HG02798 (cell line): ENCODE data around the gene YWHAQ.

ENCODE experiments used
- ATAC-seq: cut with Tn5 transposase; IDR thresholded peaks from one replicate; pipeline ENCODE4 v1.9.1; 2021; ENCODE audit warnings: mild to moderate bottlenecking; ENCODE audit not compliant: unreplicated experiment, poor library complexity

YWHAQ gene

DNA sequence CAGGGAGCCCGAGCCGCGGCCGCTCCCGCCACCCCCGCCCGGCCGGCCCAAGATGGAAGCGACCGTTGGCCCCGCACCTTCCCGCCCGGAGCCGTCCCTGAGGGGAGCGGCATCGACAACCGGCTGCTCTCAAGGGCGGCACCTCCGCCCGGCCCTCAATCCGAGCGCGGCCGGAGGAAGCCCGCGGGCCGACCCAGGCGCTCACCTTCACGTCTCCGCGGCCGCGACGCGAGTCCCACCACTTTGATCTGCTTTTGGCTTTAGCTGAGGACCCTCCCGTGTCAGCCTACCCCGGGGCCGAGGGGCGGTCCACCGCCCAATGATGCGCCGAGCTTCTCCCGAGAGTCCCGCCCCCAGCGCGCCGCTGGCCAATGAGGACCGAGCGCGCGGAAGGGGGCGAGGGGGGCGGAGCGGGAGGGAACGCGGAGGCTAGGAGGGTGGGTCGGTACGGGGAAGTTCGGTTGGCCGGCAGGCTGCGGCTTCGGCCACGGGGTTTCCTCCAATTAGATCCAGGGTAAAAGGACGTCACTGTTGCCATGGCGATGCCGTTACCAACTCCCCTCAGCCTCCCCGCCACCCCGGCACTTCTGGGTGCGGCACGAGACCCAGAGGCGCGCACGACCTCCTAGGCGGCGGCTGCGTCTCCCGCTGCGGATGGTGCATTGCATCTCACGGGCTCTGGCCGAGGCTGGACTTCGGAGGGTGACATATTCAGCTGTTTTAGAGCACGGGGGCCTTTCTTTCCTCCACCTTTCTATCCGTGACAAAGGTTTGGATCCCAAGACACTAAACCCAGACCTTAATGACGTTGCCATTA, at the start of gene YWHAQ:
TSS of gene YWHAQ (minus strand) at position 262 of the 817 bp plus-strand sequence. CDS start 545 bp downstream, outside the sequence.
- peak; percentile 93 for ATAC-seq

DNA sequence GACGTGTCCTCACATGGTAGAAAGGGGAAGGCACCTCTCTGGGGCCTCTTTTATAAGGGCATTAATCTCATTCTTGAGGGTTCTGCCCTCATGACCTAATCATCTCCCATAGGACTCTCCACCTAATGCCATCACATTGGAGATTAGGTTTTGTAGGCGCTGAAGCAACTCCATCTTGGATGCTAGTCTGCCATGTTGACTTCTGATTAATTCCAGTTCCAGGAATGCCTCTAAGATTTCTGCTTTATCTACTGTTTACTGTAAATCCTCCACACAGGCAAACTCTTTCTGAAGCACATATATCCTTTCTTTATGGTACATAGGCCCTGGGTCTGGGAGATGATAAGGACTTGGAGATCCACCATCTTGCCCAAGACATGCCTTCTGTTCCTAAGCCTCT, 49.3 kb upstream of the YWHAQ start:
- no peak for ATAC-seq

DNA sequence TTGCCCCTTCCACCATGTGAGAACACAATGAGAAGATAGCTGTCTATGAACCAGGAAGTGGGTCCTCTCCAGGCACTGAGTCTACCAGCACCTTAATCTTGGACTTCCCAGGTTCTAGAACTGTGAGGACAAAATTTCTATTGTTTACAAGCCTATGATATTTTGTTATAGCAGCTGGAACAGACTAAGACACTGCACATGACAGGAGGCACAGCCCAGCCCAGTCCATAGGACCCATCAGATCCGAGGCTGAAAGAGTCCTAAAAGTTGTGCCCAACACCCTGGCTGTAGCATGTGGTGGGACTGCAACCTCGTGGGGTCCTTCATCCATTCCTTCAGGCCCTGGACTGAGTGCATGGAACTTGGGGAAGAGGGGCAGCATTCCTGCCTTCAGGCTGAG, 48.4 kb upstream of the YWHAQ start:
- ATAC-seq = no peak

DNA sequence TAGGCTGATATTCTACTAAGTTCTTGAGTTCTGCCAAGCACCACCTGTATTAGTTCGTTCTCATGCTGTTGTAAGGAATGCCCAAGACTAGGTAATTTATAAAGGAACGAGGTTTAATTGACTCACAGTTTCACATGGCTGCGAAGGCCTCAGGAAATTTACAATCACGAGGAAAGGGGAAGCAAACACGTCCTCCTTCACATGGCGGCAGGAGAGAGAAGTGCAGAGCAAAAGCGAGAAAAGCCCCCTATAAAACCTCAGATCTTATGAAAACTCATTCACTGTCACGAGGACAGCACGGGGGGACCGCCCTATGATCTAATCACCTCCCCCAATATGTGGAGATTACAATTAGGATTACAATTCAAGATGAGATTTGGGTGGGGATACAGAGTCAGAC, 47.7 kb upstream of the YWHAQ start:
- no peak for ATAC-seq

DNA sequence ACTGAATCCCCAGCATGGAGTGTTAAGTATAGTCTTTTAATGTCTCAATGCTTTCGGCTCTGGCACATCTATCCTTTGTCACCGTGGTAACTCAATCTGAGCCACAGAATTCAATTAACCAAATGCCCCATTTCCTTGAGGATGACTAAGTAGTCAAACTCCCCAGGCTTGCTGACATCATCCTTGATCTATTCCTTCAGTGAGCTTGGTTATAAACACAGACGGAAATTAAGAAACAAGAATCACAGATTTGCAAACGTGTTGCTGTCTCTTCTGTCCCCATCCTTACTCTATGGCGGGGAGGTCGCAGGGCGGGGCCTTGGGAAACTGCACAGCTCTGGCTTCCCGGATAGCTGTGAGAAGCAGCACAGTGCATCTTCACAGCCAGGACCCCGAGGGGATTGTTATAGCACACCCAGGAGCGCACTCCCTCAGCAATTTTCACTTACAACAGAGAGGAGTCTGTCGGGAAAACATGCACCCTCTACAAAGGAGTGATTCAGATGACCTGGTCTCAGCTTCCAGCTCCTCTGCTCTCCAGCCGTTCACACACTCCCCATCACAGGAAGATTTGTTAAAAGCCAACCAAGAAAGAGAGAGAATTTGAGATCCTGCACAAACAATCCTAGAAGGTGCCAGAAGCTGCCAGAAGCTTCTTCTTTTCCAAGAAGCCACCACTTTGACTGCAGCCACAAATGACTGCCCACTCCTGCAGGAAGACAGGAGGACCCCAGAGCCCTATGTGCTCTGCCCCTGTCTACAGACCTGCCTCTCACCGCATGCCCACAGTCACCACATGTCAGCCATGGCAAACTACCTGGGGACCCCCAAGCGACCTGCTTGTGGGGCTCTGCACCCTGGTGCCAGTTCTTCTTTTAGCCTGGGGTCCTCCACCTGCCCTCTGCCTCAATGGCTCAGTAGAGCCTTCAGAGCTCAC, 44.9 kb upstream of the YWHAQ start:
- ATAC-seq = no peak

DNA sequence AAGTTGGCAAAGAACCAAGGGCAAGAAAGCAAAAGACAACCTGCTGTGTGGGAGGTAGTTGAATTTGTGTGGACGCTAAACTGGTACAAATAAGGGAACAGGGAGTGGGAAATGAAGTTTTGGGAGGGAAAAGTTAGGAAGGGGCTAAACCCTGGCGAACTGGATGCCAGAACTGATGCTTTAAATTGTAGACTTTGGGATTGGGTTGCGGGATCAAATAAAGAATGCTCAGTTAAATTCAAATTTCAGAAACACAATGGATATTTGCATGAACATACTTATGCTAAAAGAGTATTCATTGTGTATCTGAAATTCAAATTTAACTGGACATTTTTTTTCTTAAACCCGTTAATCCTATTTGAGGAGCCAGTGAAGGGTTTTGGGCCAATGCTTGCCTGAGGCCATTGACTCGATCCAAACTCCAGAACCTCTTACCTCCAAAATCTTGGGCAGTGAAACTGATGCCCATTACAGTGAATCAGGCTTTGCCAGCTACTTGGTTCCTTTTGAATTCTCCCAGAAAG, 44.2 kb upstream of the YWHAQ start:
- no peak for ATAC-seq

DNA sequence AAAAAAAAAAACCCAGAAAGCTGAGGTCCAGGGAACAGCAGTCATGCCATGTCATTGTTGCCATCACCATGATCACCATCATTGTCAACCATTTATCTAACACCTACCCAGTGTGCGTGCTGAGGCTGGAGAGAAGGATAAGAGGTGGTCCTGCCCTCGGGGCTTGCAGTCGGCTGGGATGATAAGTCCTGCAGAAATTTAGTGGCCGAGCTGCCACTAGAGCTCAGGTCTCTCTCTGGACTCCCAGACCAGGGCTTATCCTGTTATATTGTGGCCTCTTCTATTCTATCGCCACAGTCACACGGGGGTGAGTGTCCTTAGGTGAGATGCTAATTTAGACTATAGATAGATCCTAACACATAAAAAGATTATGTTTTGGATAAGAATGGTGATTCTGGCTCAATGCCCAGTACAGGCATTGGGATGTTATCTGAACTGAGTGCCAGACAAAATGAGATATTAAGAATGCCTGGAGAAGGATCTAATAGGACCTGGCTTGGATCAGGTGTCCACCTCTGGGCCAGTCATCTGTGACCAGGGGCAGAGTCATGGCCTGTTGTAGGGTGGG, 43.2 kb upstream of the YWHAQ start:
- no peak for ATAC-seq

DNA sequence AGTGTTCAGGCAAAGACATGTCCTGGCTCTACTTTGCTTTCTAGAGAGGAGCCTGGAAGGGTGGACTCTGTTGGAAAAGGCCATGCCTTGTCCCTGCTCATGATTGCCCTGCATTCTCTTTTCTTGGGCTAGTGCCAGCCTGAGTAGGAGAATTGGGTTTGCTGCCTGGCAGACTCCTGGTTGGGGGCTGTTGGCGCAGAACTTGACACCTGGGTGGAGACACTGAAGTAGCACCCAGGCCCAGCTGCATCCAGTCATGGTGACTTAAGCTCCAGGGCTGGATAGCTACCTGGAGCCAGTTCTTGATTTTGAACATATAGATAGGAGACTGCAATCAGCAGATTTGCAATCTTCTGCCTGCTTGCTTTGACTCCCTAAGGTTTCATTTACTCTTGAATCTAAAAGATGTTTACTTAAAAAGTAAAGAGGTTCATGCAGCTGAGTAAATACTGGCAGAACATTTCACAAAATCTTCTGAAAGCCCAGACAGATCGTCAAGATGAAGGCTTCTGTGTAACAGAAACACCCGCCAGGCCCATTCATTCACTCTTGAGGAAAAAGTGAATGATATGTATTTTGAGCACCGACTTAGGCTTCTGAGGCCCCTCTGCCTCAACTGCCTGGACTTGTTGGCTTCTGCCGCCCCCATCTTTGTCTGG, 38.0 kb upstream of the YWHAQ start:
- no peak for ATAC-seq

DNA sequence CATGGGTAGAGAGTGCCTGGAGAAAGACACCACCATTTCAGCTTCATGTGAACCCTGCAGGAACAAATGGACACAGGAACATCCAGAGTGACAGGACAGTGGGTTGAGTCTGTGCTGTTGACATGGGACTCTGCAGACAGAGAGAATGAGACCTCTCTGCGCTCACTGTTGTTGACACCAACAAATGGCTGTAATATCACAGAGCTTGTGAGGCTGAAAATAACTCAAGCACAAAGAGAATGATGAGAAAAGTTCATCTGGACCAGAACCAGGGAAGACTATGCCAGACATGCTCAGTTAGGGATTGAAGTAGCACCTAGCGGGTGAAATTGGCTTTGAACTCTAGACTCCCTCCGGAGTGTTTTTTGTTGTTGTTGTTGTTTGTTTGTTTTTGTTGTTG, 37.0 kb upstream of the YWHAQ start:
- no peak for ATAC-seq

DNA sequence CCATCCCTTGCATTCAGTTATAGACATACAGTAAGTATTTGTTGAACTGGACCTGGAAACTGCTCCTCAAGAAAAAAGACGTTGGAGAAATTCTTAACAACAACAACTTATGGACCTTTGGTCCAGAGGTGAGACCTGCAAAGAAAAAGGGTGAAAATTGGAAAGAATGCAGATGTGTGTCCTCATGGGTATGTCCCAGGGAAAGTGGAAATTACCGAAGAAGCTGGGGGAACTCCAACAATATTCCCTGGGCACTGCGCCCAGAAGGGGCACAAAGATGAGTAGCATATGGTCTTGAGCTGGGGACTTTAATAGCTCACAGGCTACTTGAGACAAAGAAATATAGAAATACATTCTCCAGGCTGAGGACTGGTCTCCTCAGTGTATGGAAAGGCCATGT, 35.5 kb upstream of the YWHAQ start:
- ATAC-seq = no peak

DNA sequence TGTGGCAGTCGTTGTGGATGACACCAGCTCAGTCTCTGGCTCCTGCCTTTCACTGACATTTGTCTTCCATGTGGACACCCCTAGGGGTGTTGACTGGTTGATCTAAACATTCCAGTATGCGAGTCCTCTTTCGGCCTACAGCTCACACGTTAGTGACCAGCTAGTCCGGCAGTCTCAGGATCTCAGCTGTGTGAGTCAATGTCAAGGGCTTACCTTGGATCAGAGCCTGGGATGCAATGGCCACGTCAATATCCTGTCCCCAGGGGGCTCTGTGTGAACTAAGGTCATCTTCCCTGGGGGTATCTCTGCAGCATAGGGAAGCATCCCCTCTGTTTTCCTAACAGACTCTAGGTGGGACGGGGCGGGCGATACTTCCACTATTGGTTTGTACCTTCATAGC, 35.1 kb upstream of the YWHAQ start:
- no peak for ATAC-seq

DNA sequence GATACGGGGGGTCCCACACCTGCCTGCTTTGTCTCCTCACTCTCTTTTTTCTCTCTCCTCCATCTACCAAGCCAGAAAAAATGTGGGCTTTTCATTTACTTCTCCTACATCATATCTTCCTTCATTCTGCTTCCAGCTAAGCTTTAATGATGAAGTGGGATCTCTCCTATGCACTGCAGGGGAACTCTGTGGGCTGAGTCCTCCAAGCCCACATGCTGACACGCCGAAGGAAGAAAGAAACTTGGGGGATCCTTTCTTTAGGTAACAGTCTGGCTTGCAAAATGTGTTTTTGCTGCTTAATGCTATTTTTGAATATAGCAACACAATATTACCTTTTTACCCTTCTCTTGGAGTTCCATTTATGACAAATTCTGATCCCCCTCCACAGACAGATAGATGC, 33.6 kb upstream of the YWHAQ start:
- no peak for ATAC-seq

DNA sequence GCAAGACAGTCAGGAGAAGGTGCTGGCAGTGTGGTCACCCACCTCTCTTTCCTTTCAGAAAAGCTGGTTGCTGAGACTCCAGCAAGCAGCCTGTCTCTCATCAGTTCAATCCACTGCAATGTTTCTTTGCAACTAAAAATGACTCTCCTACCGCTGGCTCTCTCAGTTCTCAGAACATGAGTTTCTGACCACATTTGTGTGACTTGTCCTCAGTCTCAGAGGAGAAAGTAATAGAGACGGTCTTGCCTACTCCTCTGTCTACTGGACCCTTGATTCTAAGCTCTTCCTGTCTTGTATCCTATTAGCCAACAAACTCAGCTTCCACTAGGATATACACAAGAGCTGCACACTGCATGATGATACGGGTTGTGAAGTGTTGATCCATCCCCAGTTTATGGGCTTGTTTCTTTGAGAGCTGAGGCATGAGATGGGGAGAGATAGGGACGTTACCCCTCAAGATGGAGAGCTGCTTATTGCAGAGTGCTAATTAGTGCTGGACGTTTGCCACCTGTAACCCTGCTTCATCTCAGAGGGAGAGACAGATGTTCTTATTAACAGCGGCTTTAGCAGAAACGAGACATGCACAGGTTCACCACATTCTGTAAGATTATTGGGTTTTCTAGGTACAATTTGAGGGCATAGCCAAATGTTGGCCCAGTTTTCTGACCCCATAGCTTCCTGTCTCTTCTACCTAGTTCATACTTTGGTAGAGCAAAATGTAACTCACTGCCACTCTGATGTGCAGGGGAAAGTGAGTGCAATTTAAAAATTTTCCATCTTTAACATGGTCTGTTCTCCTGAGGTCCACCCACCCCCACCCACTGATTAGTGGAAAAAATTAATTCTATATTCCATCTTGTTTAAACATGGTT, 32.4 kb upstream of the YWHAQ start:
- peak; percentile 86 for ATAC-seq

DNA sequence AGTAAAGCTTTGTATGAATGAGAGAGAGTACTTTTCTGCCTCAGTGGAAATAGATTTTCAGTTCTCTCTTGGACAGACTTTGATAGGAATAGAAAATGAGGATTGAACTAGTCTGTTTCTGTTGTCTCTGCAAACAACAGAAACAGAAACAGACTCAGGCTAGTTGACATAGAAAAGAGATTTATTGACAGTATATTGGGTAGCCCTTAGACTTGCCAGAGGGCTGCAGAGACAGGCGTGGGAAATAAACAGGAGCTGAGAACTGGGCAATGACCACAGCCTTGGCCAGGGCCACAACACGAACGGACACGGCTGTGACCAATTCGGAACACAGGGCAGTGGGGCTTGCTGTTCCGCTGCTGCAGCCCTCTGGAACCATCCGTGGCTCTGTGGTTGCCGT, 30.5 kb upstream of the YWHAQ start:
- no peak for ATAC-seq

DNA sequence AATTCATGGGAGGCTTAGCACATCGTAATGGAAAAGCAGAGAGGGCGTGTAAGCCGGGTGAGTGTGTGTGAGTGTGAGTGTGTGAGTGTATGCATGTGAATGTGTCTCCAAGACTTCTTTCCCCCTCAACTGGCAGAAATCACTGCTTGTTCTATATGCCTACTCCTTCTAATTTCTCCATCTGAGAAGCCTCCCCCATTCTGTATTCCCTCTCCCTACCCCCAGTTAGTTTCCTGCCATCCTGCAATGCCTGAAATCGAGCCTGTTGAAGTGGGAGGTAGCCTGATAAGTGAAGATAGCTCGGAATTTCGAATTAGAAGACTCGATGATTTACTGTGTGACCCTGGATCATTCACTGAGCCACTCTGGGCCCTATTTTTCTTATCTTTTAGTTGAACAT, 30.0 kb upstream of the YWHAQ start:
- ATAC-seq = no peak

DNA sequence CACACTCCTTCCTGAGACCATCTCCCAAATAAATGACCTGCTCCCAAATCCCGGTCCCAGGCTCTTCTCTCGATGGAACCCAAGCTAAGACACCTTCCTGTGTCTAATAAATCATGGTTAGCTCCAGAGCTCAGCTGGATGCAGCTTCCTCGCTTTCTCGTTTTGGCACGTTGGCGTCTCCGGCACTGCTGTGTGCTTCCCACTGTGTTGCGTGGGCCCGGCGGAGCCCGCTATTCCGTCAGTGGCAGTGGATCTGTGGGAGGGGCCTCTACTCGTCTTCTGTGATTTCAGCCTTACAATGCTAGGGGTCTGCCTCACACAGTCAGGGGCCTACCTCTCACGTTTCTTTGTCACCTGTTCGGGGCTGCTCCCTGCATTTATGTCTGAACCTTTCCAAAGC, 29.4 kb upstream of the YWHAQ start:
- no peak for ATAC-seq

DNA sequence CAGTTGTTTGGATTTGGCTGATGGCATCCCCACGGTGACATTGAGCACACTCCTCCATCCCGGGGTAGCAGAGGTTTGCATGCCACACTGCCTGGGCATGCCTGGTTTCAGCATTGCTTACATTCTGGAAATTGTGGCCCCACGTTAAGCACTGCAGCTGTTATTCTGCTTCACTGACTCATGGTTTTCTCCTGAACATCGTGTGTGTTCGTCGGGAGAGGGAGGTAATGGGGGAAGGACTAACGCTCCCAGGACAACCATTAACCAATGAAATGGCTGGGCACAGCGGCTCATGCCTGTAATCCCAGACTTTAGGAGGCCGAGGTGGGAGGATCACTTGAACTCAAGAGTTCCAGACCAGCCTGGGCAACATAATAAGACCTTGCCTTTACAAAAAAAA, 28.2 kb upstream of the YWHAQ start:
- ATAC-seq = no peak

DNA sequence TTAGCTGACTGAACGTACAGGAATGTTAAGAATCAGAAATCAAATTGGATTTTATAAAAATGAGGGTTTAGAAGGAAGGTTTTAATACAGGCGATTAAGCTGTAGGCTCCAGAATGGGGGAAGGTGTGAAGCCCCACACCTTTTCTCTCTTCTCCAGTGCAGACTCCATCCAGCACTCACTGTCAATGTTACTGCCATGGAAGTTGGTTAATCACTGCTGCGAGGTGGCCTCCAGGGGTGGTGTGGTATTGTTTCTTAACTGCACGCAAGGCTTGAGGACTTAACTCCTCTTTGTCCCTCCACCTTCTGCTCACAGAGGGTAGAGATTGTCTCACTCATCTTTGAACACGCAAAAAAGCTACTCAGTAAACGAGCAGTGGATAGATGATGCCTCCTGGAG, 26.9 kb upstream of the YWHAQ start:
- ATAC-seq = no peak

DNA sequence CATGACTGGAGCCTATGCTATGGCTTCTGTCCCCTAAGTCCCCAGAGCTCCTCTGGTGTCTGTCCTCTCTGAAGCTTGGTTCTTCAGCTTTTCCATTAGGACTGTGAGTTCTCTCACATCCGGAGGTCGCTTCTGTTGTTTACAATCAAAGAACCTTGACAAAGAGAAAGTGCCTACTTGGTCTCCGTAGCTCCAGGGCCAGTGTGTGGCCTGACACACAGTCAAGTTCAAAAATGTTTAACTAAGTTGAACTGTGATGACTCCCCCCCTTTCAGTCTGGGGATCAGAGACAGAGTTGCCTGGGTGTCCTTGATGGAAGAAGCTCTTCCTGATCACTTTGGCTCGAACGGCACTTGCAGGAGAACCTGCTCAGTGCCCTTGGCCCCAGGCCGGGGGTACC, 26.3 kb upstream of the YWHAQ start:
- no peak for ATAC-seq
